Fibroblast of lung (primary cell): ENCODE data around the gene CCDC180. TPM values are rescaled to one million over a fixed set of nuclear protein-coding genes. Genes with fewer than 3 reads are reported as not detected.

Experiments
- DNase-seq, 2 donors: peaks; one replicate each; pipeline versions ENCODE4 v3.0.0 to v3.0.0-alpha.2; 2010; ENCODE audit warnings: low read depth in 2 of 2
- H2AFZ ChIP-seq: 2 replicates; pipeline ENCODE4 v1.5.1; 2012; ENCODE audit warnings: low read length, control low read depth, inconsistent platforms
- H3K27ac ChIP-seq: 2 replicates; pipeline ENCODE4 v1.5.1; 2011; ENCODE audit warnings: low read length, control low read depth; ENCODE audit not compliant: insufficient read depth
- H3K27me3 ChIP-seq: 2 replicates; pipeline ENCODE4 v1.5.1; 2011; ENCODE audit warnings: mild to moderate bottlenecking, low read length; ENCODE audit not compliant: control insufficient read depth, insufficient read depth
- H3K36me3 ChIP-seq: 2 replicates; pipeline ENCODE4 v1.5.1; 2011; ENCODE audit warnings: low read length; ENCODE audit not compliant: control insufficient read depth, insufficient read depth
- H3K4me1 ChIP-seq: 2 replicates; pipeline ENCODE4 v1.5.1; 2011; ENCODE audit warnings: low read length; ENCODE audit not compliant: control insufficient read depth, insufficient read depth; ENCODE audit errors: extremely low read depth
- H3K4me2 ChIP-seq: 2 replicates; pipeline ENCODE4 v1.5.1; 2011; ENCODE audit warnings: low read length, control low read depth; ENCODE audit not compliant: insufficient read depth; ENCODE audit errors: extremely low read depth
- H3K4me3 ChIP-seq, 4 experiments: fragments of 200-600 bp in 1 of 4; sonication (generic) in 1 of 4; replicated peaks in 1 of 4; 2 replicates each; pipeline ENCODE4 v1.5.1; 2011 to 2016; ENCODE audit warnings: low read length in 4 of 4, low read depth in 3 of 4, mild to moderate bottlenecking in 3 of 4, control low read depth in 2 of 4, inconsistent platforms in 1 of 4, mixed read lengths in 1 of 4; ENCODE audit not compliant: insufficient read depth in 1 of 4; ENCODE audit errors: control extremely low read depth in 1 of 4
- H3K79me2 ChIP-seq: 2 replicates; pipeline ENCODE4 v1.5.1; 2012; ENCODE audit warnings: mild to moderate bottlenecking, low read length, inconsistent platforms; ENCODE audit not compliant: control insufficient read depth, insufficient read depth
- H3K9ac ChIP-seq: 2 replicates; pipeline ENCODE4 v1.5.1; 2011; ENCODE audit warnings: mild to moderate bottlenecking, low read length, control low read depth; ENCODE audit not compliant: insufficient read depth
- H3K9me3 ChIP-seq: 2 replicates; pipeline ENCODE4 v1.5.1; 2012; ENCODE audit warnings: low read depth, low read length; ENCODE audit not compliant: control insufficient read depth, insufficient read depth
- H4K20me1 ChIP-seq: 2 replicates; pipeline ENCODE4 v1.5.1; 2011; ENCODE audit warnings: low read length; ENCODE audit not compliant: control insufficient read depth, insufficient read depth; ENCODE audit errors: extremely low read depth
- CTCF ChIP-seq, 2 donors: IDR thresholded peaks in 1 of 2; conservative IDR thresholded peaks in 1 of 2; 1 replicate in 1 of 2; 2 replicates in 1 of 2; pipeline ENCODE4 v1.5.1; 2011 to 2012; ENCODE audit warnings: low read length in 2 of 2, control low read depth in 1 of 2, inconsistent platforms in 1 of 2, low read depth in 1 of 2, mild to moderate bottlenecking in 1 of 2
- EZH2 ChIP-seq: IDR thresholded peaks from 2 replicates; pipeline ENCODE4 v1.5.1; 2012; ENCODE audit warnings: low read length, control low read depth, mild to moderate bottlenecking; ENCODE audit errors: missing control alignments
- polyA plus RNA-seq, 2 donors: library from polyadenylated mRNA; depleted of rRNA in 1 of 2; stranded (reverse) in 1 of 2; unstranded in 1 of 2; fragments of >200 nt; gene quantifications; 2 replicates each; pipeline ENCODE4 v1.2.1, GENCODE V29; 2011 to 2012; ENCODE audit warnings: missing spikeins in 1 of 2
- total RNA-seq: library from RNA; depleted of rRNA; stranded (reverse); fragments of >200 nt; gene quantifications from 2 replicates; pipeline ENCODE4 v1.2.1, GENCODE V29; 2014

The CCDC180 gene
- total and polyA plus RNA-seq, 2 donors (not counting 1 experiment from before 2014, with no cell fraction given) = 0.73 to 2.5 TPM

DNA sequence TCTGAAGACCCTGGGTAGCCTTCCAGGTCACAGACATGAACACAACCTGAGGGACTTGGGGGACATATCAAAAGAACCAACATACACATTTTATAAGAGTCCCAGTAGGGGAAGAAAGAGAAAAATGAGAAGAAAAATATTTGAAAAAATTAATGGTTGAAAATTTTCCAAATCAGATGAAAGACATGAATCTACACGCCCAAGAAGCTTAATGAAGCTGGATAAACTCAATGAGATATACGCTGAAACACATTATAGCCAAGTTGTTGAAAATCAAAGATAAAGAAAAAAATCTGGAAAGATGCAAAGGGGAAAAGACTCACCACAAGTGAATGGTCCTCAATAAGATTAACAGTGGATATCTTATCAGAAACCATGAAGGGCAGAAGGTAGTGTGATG is 9.6 kb upstream of the CCDC180 start:
- Histone ChIP-seq H3K27me3 (no peaks in the 10 kb centered on the region), H3K9me3 (no peaks in the 10 kb centered on the region), H4K20me1 (no peaks in the 10 kb centered on the region), H3K9ac (no peak overlapping the region), H3K36me3 (no peaks in the 10 kb centered on the region), H3K79me2 (no peaks in the 10 kb centered on the region), H3K27ac (no peak overlapping the region), H3K4me2 (no peak overlapping the region), H3K4me3 (no peak overlapping the region), H2AFZ (no peak overlapping the region), H3K4me1 (no peaks in the 10 kb centered on the region)
- DNase-seq = no peak
- TF ChIP-seq EZH2 = no peak
- no peak for TF ChIP-seq CTCF (conservative IDR thresholded peaks at IDR 0.05 in 1 of 2, IDR thresholded peaks at IDR 0.05 in 1 of 2; ENCODE audit: low read depth in 1 of 2, low read length in 2 of 2)

DNA sequence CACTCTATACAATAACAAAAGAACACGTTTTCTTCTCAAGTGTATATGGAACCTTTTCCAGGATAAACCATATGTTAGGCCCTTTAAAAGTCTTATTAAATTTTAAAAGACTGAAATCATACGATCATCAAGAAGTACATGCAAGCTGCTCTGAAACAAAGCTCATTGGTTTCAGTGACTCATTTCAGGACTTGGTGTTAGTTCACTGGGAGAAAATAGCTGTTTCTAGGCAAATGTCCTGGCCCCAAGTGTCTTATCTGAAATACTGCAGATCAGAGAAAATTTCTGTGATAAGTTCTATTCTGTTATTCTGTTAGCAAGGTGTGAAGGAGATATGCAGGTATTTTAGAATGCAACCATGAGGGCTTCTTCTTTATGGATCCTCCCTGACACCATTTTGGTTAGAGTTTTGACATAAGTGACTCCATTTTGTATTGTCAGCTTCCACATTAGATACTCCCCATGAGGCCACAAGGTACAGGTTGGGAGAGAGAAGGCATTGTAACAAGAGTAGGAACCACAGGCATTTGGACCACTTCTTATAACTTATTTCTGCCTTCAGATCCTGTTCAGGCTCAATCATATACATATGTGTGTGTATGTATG is 7.5 kb upstream of the CCDC180 start:
- Histone ChIP-seq H3K27ac (no peak overlapping the region), H3K79me2 (no peaks in the 10 kb centered on the region), H3K4me1 (no peaks in the 10 kb centered on the region), H3K4me2 (no peak overlapping the region), H4K20me1 (no peaks in the 10 kb centered on the region), H3K36me3 (no peaks in the 10 kb centered on the region), H3K9me3 (no peaks in the 10 kb centered on the region), H3K4me3 (no peak overlapping the region), H2AFZ (no peak overlapping the region), H3K9ac (no peak overlapping the region), H3K27me3 (no peaks in the 10 kb centered on the region)
- TF ChIP-seq CTCF (conservative IDR thresholded peaks at IDR 0.05 in 1 of 2, IDR thresholded peaks at IDR 0.05 in 1 of 2; ENCODE audit: low read depth in 1 of 2, low read length in 2 of 2) (no peak), EZH2 (no peak)
- no peak for DNase-seq

DNA sequence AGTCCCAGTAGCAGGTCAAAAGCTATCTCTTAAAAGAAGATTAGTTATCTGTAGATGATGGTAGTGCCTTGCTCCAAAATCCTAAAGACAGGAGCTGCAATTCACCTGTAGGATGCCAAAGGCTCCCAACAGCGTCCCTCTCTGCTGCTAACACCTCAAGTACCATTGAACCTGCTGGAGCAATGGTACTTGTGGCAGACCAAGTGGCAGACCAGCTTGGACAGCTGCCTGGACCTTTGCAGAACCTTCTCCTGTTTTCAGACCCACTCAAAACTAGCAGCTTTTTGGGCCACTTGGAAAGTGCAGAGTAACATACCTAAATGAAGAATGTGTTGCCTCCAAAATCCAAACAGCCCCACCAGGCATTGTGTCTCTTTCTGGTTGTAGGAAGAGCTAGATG is 6.9 kb upstream of the CCDC180 start:
- Histone ChIP-seq H4K20me1 (no peaks in the 10 kb centered on the region), H3K4me1 (no peaks in the 10 kb centered on the region), H3K36me3 (no peaks in the 10 kb centered on the region), H3K27me3 (no peaks in the 10 kb centered on the region), H3K4me3 (no peak overlapping the region), H3K4me2 (no peak overlapping the region), H3K9me3 (no peaks in the 10 kb centered on the region), H2AFZ (no peak overlapping the region), H3K9ac (no peak overlapping the region), H3K27ac (no peak overlapping the region), H3K79me2 (no peaks in the 10 kb centered on the region)
- no peak for DNase-seq
- TF ChIP-seq EZH2 (no peak), CTCF (conservative IDR thresholded peaks at IDR 0.05 in 1 of 2, IDR thresholded peaks at IDR 0.05 in 1 of 2; ENCODE audit: low read depth in 1 of 2, low read length in 2 of 2) (no peak)
